Measurements from ENCODE around the gene PCGF1. TPM values are rescaled to one million over a fixed set of nuclear protein-coding genes. Genes with fewer than 3 reads are reported as not detected.

Gene PCGF1
- total RNA-seq, 1 experiment from 2014 or later, result 28.1 TPM

- Histone ChIP-seq H3K56ac (ENCODE audit: insufficient read length, low read depth, low read length) (no peak overlapping the region), H2BK120ac (ENCODE audit: low read depth, low read length, poor library complexity, severe bottlenecking) (no peak overlapping the region), H3K18ac (ENCODE audit: insufficient read length, low read depth, low read length) (no peak overlapping the region), H3K23me2 (ENCODE audit: insufficient read length, low read depth, low read length, poor library complexity, severe bottlenecking) (peaks cover 15% of the 10 kb centered on the region), H4K20me1 (ENCODE audit: control insufficient read depth, insufficient read depth, insufficient read length) (no peaks in the 10 kb centered on the region), H2AK5ac (ENCODE audit: insufficient read length, low read length) (no peak overlapping the region), H3K4ac (ENCODE audit: low read depth, low read length) (no peak overlapping the region), H4K91ac (ENCODE audit: insufficient read length, low read depth, low read length) (no peak overlapping the region), H2AFZ (ENCODE audit: low read length) (no peak overlapping the region), H3K4me2 (ENCODE audit: insufficient read depth, insufficient read length, low read length) (no peak overlapping the region), H3K23ac (ENCODE audit: insufficient read length, low read depth, low read length) (no peak overlapping the region), H3T11ph (ENCODE audit: low read length) (no peak overlapping the region), H3K79me2 (ENCODE audit: insufficient read depth, low read length) (peaks cover 4% of the 10 kb centered on the region; the same call in 1 of the 2 replicates), H4K8ac (replicated peaks; ENCODE audit: insufficient read length, low read depth, low read length) (no peak overlapping the region), H2BK15ac (ENCODE audit: low read depth, low read length) (no peak overlapping the region), H4K5ac (ENCODE audit: insufficient read length, low read depth, low read length) (no peak overlapping the region), H3K27me3 (ENCODE audit: insufficient read depth, low read length) (peaks cover 3% of the 10 kb centered on the region; the same call in 1 of the 2 replicates), H3K79me1 (ENCODE audit: insufficient read depth, low read depth, low read length, poor library complexity, severe bottlenecking) (peaks cover 4% of the 10 kb centered on the region), H3K14ac (ENCODE audit: insufficient read depth, low read length) (no peak overlapping the region), H3K4me1 (ENCODE audit: insufficient read depth, low read length) (peaks cover 4% of the 10 kb centered on the region; the same call in 1 of the 2 replicates), H3K9ac (ENCODE audit: extremely low read depth, insufficient read length, low read length) (no peak overlapping the region), H3K9me3 (ENCODE audit: control insufficient read depth, low read depth, low read length) (no peaks in the 10 kb centered on the region), H3K27ac (ENCODE audit: insufficient read length, low read depth, low read length) (no peak overlapping the region), H2BK5ac (ENCODE audit: insufficient read length, low read length) (no peak overlapping the region), H2BK12ac (ENCODE audit: insufficient read length, low read depth, low read length) (no peak overlapping the region), H2BK20ac (ENCODE audit: low read depth, low read length, poor library complexity, severe bottlenecking) (no peak overlapping the region)
- Mint-ChIP-seq H3K36me3 (ENCODE audit: insufficient read depth in 1 of 3, low read depth in 3 of 3) (peaks cover 30 to 49% (median 36%) of the 10 kb centered on the region in 3 experiments), H3K9me3 (no peaks in the 10 kb centered on the region; a peak in 1 of 5 replicates), H3K27ac (no peak overlapping the region), H3K4me1 (peaks cover 17 to 22% of the 10 kb centered on the region in 2 experiments), H3K4me3 (peak overlapping the region; percentile 98 to 99), H3K27me3 (ENCODE audit: low read depth) (peaks cover 11% of the 10 kb centered on the region)
- no CpG with 5 or more reads among the region's 9 CpGs for WGBS (ENCODE audit: extremely low coverage, insufficient read length, low lambda C conversion rate)
- no peak for DNase-seq
- TF ChIP-seq CTCF (conservative IDR thresholded peaks at IDR 0.05), result no peak
Measured at GRCh38 chr2:74527741-74528140, 20.2 kb upstream of the PCGF1 start.

All from H9 (cell line).